ENCODE results near the gene GABRD.

GRCh38 chr1:2029561-2029960, 10.4 kb downstream of the GABRD start:
- no peak for TF ChIP-seq POLR2A (IDR thresholded peaks at IDR 0.05)
- TF ChIP-seq CTCF (IDR thresholded peaks at IDR 0.05): no peak

All from esophagus squamous epithelium (tissue), 4 donors.